HEK293 (cell line): ENCODE data around the gene CAPN12.

Experiments
- CTCF ChIA-PET: fragments of 350-600 bp; formaldehyde crosslinking; extraction: SDS; loops from one replicate; lab custom pipeline; 2021; ENCODE audit warnings: antibody characterized with exemption; lab: Yijun Ruan, JAX
- POLR2A ChIA-PET: fragments of 300-600 bp; formaldehyde crosslinking; extraction: SDS; loops from one replicate; lab custom pipeline; 2020; ENCODE audit warnings: antibody characterized with exemption, inconsistent platforms; lab: Yijun Ruan, JAX
- H3K27ac ChIP-seq: fragments of 200-500 bp; sonication (Bioruptor generic); 2 replicates; pipeline ENCODE4 v1.5.1; 2014; ENCODE audit warnings: low read depth, low read length, control low read depth, inconsistent platforms; ENCODE audit errors: extremely low read depth
- H3K36me3 ChIP-seq, 2 experiments: fragments of 200-500 bp in 1 of 2; sonication (Bioruptor generic) in 1 of 2; 1 replicate in 1 of 2; 2 replicates in 1 of 2; pipeline ENCODE4 v1.5.1; 2014 to 2017; ENCODE audit warnings: inconsistent platforms in 2 of 2, low read length in 2 of 2; ENCODE audit not compliant: control insufficient read depth in 2 of 2, insufficient read depth in 1 of 2
- H3K4me1 ChIP-seq: fragments of 200-500 bp; sonication (Bioruptor generic); 2 replicates; pipeline ENCODE4 v1.5.1; 2014; ENCODE audit warnings: mild to moderate bottlenecking, low read length, inconsistent platforms; ENCODE audit not compliant: control insufficient read depth, insufficient read depth
- H3K4me3 ChIP-seq: 2 replicates; pipeline ENCODE4 v1.5.1; 2011; ENCODE audit warnings: low read depth, mild to moderate bottlenecking, control low read depth, low read length, moderate library complexity
- H3K9me3 ChIP-seq: fragments of 200-500 bp; sonication (Bioruptor generic); 2 replicates; pipeline ENCODE4 v1.5.1; 2014; ENCODE audit warnings: low read depth, low read length, inconsistent platforms; ENCODE audit not compliant: control insufficient read depth, insufficient read depth
- HOXA7 ChIP-seq: sonication (generic); formaldehyde crosslinking; IDR thresholded peaks from 2 replicates; pipeline ENCODE4 v1.8.1; 2022; ENCODE audit warnings: missing genetic modification reagents, borderline replicate concordance
- REPIN1 ChIP-seq: fragments of 450-650 bp; formaldehyde crosslinking; IDR thresholded peaks from 2 replicates; pipeline ENCODE4 v1.5.1; 2017; ENCODE audit warnings: missing biosample characterization, missing genetic modification characterization, low read depth
- ZFP41 ChIP-seq: fragments of 450-650 bp; formaldehyde crosslinking; IDR thresholded peaks from 2 replicates; pipeline ENCODE4 v1.5.1; 2016; ENCODE audit warnings: missing biosample characterization, missing genetic modification characterization, borderline replicate concordance
- ZIC2 ChIP-seq: fragments of 450-650 bp; formaldehyde crosslinking; IDR thresholded peaks from 2 replicates; pipeline ENCODE4 v1.5.1; 2016; ENCODE audit warnings: missing biosample characterization, missing genetic modification characterization
- ZNF112 ChIP-seq: fragments of 450-650 bp; formaldehyde crosslinking; IDR thresholded peaks from 2 replicates; pipeline ENCODE4 v1.5.0; 2017; ENCODE audit warnings: missing biosample characterization, missing genetic modification characterization
- ZNF175 ChIP-seq: fragments of 450-650 bp; formaldehyde crosslinking; IDR thresholded peaks from 2 replicates; pipeline ENCODE4 v1.5.1; 2016; ENCODE audit warnings: missing biosample characterization, missing genetic modification characterization
- ZNF394 ChIP-seq: fragments of 450-650 bp; formaldehyde crosslinking; IDR thresholded peaks from 2 replicates; pipeline ENCODE4 v1.5.1; 2016; ENCODE audit warnings: missing biosample characterization, missing genetic modification characterization, mild to moderate bottlenecking, moderate library complexity, borderline replicate concordance
- ZNF426 ChIP-seq: fragments of 450-650 bp; formaldehyde crosslinking; IDR thresholded peaks from 2 replicates; pipeline ENCODE4 v1.5.1; 2017; ENCODE audit warnings: missing biosample characterization, missing genetic modification characterization, mild to moderate bottlenecking, inconsistent platforms, moderate library complexity
- ZNF48 ChIP-seq: fragments of 450-650 bp; formaldehyde crosslinking; IDR thresholded peaks from 2 replicates; pipeline ENCODE4 v1.5.1; 2016; ENCODE audit warnings: missing biosample characterization, missing genetic modification characterization
- ZNF560 ChIP-seq: fragments of 450-650 bp; formaldehyde crosslinking; IDR thresholded peaks from 2 replicates; pipeline ENCODE4 v1.5.1; 2017; ENCODE audit warnings: missing biosample characterization, missing genetic modification characterization, borderline replicate concordance
- ZNF585B ChIP-seq: fragments of 450-650 bp; formaldehyde crosslinking; IDR thresholded peaks from 2 replicates; pipeline ENCODE4 v1.5.1; 2016; ENCODE audit warnings: missing biosample characterization, missing genetic modification characterization
- ZNF596 ChIP-seq: fragments of 450-650 bp; IDR thresholded peaks from 2 replicates; pipeline ENCODE4 v1.5.0; 2018; ENCODE audit warnings: missing biosample characterization, mild to moderate bottlenecking, missing genetic modification characterization, moderate library complexity
- ZNF623 ChIP-seq: fragments of 450-650 bp; formaldehyde crosslinking; IDR thresholded peaks from 2 replicates; pipeline ENCODE4 v1.5.1; 2016; ENCODE audit warnings: missing biosample characterization, missing genetic modification characterization
- ZNF629 ChIP-seq: fragments of 450-650 bp; formaldehyde crosslinking; IDR thresholded peaks from 2 replicates; pipeline ENCODE4 v1.5.1; 2017; ENCODE audit warnings: missing biosample characterization, missing genetic modification characterization
- ZNF768 ChIP-seq: fragments of 450-650 bp; formaldehyde crosslinking; IDR thresholded peaks from 2 replicates; pipeline ENCODE4 v1.5.1; 2018; ENCODE audit warnings: missing biosample characterization, mild to moderate bottlenecking, missing genetic modification characterization
- ZNF776 ChIP-seq: fragments of 450-650 bp; formaldehyde crosslinking; IDR thresholded peaks from 2 replicates; pipeline ENCODE4 v1.5.0; 2017; ENCODE audit warnings: missing biosample characterization, missing genetic modification characterization, borderline replicate concordance
- ZSCAN30 ChIP-seq: fragments of 450-650 bp; IDR thresholded peaks from 2 replicates; pipeline ENCODE4 v1.5.1; 2018; ENCODE audit warnings: missing biosample characterization, mild to moderate bottlenecking, missing genetic modification characterization, moderate library complexity
- TF ChIP-seq, protein P1 (sequence below): fragments of 450-650 bp; formaldehyde crosslinking; optimal IDR thresholded peaks from 2 replicates; pipeline ENCODE3; 2016; ENCODE audit warnings: missing biosample characterization, mild to moderate bottlenecking, missing genetic modification characterization
- TF ChIP-seq, protein P2 (sequence below): fragments of 450-650 bp; formaldehyde crosslinking; IDR thresholded peaks from 2 replicates; pipeline ENCODE4 v1.5.1; 2016; ENCODE audit warnings: missing biosample characterization, missing genetic modification characterization
- TF ChIP-seq, protein P3 (sequence below): IDR thresholded peaks from 2 replicates; pipeline ENCODE4 v1.6.1; 2011; ENCODE audit warnings: mild to moderate bottlenecking, low read depth, low read length, borderline replicate concordance
- TF ChIP-seq, protein P4 (sequence below): fragments of 450-650 bp; formaldehyde crosslinking; IDR thresholded peaks from 2 replicates; pipeline ENCODE4 v1.5.1; 2017; ENCODE audit warnings: missing biosample characterization, missing genetic modification characterization

Gene CAPN12

DNA sequence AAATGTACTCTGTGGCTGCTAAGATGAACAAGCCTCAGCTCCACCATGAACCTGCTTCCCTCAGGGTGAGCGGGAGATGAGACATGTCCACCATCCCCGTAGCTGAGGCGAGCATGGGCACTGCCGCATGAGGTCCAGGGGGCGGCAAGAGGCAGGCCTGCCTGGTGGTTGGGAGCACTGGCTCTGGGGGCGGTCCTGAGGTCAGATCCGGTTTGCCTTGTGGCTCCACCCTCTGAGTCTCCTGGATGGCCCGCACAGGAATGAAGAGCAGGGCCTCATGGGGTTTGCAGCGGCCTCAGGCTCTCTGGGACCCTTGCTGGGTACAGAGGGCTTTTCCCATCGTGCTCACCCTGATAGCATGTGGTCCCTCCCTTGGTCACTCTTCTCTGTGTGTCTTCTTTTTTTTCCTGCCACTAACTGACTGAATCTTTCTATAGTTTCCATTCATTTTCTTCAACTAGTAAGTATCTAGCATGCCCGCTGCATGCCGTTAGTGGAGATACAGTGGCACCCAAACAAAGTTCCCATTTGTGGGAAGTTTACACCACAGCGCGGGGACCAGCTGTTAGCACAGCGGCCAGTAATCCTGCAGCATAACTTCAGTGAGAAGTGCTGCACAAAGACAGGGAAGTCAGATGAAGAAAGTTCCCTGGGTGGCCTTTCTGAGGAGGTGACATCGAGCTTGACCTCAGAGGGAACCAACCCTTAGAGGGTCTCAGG, 37.3 kb downstream of the CAPN12 start:
- Histone ChIP-seq H3K27ac (peak overlapping the region; percentile 17; the same call in 1 of the 2 replicates), H3K4me3 (no peak overlapping the region)

DNA sequence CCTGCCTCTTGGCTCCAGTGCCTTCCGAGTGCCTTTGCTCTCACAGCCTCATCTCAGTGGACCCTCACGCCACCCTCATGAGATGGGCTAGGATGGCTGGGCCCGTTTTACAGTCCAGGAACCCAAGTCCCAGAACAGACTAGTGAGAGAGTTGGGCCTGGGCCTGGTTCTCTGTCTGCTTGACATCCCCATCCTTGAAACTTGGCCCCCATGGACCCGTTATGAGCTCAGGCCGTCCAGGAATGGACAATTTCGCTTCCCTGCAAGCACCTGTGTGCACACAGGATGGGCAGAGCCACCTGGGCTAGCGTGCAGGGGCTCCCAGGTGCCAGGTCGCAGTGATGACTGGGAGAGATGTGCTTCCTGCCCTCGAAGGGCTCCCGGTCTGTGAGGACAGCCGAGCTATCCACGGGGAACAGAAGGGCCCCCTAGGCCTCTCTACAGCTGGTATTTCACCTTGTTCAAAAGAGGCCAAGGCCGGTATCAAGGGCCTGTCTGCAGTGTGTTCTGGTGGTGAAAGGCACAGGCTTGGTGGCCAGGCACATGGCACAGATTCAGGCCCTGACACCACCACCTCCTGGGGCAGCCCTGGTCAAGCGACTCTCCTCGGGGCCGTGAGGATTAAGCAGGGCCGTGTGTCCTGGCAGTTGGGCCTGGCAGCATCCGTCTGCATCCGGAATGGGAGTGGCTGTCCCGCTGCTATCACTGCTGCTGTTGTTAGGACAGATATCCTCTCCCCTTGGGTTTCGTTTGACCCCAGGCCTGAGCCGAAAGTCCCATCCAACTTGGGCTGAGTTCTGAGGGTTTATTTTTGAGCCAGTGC, 38.9 kb downstream of the CAPN12 start:
- POLR2A ChIA-PET, result interaction anchor here (3.6 kb wide), 1 partner anchor 58 kb away, joined by 10 read pairs; the partner anchor contains the start of gene ACTN4
- CTCF ChIA-PET, result interaction anchor here (0.9 kb wide), 1 partner anchor 190 kb away, joined by 3 read pairs; no protein-coding TSS in a partner anchor
- no peaks in the 10 kb centered on the region for H3K9me3 ChIP-seq
- peak overlapping the region; percentile 46; the same call in 1 of the 2 replicates for H3K27ac ChIP-seq
- no peaks in the 10 kb centered on the region for H3K4me1 ChIP-seq
- H3K4me3 ChIP-seq, result no peak overlapping the region
- peaks cover 80 to 97% of the 10 kb centered on the region in 2 experiments for H3K36me3 ChIP-seq
- TF ChIP-seq HOXA7 (CRISPR knock-in tag) (no peak), ZNF585B (tag by site-specific recombination) (no peak), ZNF629 (no peak), ZNF112 (no peak), ZNF596 (tag by site-specific recombination) (no peak), ZNF48 (no peak), REPIN1 (tag by site-specific recombination) (no peak), ZSCAN30 (tag by site-specific recombination) (no peak), ZNF426 (tag by site-specific recombination) (no peak), ZNF623 (tag by site-specific recombination) (no peak), ZNF394 (tag by site-specific recombination) (no peak), ZFP41 (tag by site-specific recombination) (no peak)
- TF ChIP-seq, protein P1, sequence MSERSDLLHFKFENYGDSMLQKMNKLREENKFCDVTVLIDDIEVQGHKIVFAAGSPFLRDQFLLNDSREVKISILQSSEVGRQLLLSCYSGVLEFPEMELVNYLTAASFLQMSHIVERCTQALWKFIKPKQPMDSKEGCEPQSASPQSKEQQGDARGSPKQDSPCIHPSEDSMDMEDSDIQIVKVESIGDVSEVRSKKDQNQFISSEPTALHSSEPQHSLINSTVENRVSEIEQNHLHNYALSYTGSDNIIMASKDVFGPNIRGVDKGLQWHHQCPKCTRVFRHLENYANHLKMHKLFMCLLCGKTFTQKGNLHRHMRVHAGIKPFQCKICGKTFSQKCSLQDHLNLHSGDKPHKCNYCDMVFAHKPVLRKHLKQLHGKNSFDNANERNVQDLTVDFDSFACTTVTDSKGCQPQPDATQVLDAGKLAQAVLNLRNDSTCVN, result no peak
- TF ChIP-seq, protein P2, sequence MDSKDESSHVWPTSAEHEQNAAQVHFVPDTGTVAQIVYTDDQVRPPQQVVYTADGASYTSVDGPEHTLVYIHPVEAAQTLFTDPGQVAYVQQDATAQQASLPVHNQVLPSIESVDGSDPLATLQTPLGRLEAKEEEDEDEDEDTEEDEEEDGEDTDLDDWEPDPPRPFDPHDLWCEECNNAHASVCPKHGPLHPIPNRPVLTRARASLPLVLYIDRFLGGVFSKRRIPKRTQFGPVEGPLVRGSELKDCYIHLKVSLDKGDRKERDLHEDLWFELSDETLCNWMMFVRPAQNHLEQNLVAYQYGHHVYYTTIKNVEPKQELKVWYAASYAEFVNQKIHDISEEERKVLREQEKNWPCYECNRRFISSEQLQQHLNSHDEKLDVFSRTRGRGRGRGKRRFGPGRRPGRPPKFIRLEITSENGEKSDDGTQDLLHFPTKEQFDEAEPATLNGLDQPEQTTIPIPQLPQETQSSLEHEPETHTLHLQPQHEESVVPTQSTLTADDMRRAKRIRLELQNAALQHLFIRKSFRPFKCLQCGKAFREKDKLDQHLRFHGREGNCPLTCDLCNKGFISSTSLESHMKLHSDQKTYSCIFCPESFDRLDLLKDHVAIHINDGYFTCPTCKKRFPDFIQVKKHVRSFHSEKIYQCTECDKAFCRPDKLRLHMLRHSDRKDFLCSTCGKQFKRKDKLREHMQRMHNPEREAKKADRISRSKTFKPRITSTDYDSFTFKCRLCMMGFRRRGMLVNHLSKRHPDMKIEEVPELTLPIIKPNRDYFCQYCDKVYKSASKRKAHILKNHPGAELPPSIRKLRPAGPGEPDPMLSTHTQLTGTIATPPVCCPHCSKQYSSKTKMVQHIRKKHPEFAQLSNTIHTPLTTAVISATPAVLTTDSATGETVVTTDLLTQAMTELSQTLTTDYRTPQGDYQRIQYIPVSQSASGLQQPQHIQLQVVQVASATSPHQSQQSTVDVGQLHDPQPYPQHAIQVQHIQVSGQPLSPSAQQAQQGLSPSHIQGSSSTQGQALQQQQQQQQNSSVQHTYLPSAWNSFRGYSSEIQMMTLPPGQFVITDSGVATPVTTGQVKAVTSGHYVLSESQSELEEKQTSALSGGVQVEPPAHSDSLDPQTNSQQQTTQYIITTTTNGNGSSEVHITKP, result no peak
- TF ChIP-seq, protein P3, sequence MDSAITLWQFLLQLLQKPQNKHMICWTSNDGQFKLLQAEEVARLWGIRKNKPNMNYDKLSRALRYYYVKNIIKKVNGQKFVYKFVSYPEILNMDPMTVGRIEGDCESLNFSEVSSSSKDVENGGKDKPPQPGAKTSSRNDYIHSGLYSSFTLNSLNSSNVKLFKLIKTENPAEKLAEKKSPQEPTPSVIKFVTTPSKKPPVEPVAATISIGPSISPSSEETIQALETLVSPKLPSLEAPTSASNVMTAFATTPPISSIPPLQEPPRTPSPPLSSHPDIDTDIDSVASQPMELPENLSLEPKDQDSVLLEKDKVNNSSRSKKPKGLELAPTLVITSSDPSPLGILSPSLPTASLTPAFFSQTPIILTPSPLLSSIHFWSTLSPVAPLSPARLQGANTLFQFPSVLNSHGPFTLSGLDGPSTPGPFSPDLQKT, result no peak

More for the DNA sequence above, 37.3 kb downstream of the CAPN12 start:
- POLR2A ChIA-PET, result interaction anchor here (0.6 to 3.6 kb wide), 2 partner anchors 48 to 59 kb away, joined by 3 to 10 read pairs; partner anchors contain the start of gene ACTN4
- TF ChIP-seq, protein P1, result peak; percentile 8
- no peak for TF ChIP-seq ZNF175 (tag by site-specific recombination)
- TF ChIP-seq, protein P4, sequence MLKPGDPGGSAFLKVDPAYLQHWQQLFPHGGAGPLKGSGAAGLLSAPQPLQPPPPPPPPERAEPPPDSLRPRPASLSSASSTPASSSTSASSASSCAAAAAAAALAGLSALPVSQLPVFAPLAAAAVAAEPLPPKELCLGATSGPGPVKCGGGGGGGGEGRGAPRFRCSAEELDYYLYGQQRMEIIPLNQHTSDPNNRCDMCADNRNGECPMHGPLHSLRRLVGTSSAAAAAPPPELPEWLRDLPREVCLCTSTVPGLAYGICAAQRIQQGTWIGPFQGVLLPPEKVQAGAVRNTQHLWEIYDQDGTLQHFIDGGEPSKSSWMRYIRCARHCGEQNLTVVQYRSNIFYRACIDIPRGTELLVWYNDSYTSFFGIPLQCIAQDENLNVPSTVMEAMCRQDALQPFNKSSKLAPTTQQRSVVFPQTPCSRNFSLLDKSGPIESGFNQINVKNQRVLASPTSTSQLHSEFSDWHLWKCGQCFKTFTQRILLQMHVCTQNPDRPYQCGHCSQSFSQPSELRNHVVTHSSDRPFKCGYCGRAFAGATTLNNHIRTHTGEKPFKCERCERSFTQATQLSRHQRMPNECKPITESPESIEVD, result no peak
- TF ChIP-seq ZNF560 (tag by site-specific recombination), result no peak
- TF ChIP-seq, protein P3, result no peak
- no peak for TF ChIP-seq ZNF776 (tag by site-specific recombination)
- peak; percentile 49 for TF ChIP-seq ZIC2
- TF ChIP-seq ZNF768 (tag by site-specific recombination), result no peak
- H3K9me3 ChIP-seq, result no peaks in the 10 kb centered on the region
- CTCF ChIA-PET, result interaction anchor here (0.5 to 1.2 kb wide), 4 partner anchors 19 to 72 kb away, joined by 3 to 5 read pairs (median 3); no protein-coding TSS in a partner anchor
- H3K36me3 ChIP-seq, result peaks cover 82 to 98% of the 10 kb centered on the region in 2 experiments
- no peaks in the 10 kb centered on the region for H3K4me1 ChIP-seq
